Osteocyte (in vitro differentiated cells): Measurements from ENCODE around the gene BBX. TPM values are rescaled to one million over a fixed set of nuclear protein-coding genes. Genes with fewer than 3 reads are reported as not detected.
"Not testable (repeated sequence)": the region's sequence is repeated elsewhere in the genome, so short reads cannot be mapped to it uniquely, and the experiment has no call there.

Experiments used
- DNase-seq: peaks from one replicate; pipeline ENCODE4 v3.0.0; 2021; ENCODE audit warnings: mixed read lengths; ENCODE audit not compliant: unreplicated experiment; ENCODE audit errors: extremely low spot score
- H3K27ac Mint-ChIP-seq: one replicate; pipeline ENCODE4 v1.8.0; 2021; ENCODE audit warnings: mild to moderate bottlenecking, mixed read lengths; ENCODE audit not compliant: unreplicated experiment
- H3K27me3 Mint-ChIP-seq: one replicate; pipeline ENCODE4 v1.8.0; 2021; ENCODE audit warnings: mixed read lengths; ENCODE audit not compliant: unreplicated experiment
- H3K36me3 Mint-ChIP-seq: one replicate; pipeline ENCODE4 v1.8.0; 2021; ENCODE audit warnings: mixed read lengths; ENCODE audit not compliant: unreplicated experiment
- H3K4me1 Mint-ChIP-seq: one replicate; pipeline ENCODE4 v1.8.0; 2021; ENCODE audit warnings: mixed read lengths; ENCODE audit not compliant: unreplicated experiment
- H3K4me3 Mint-ChIP-seq: one replicate; pipeline ENCODE4 v1.8.0; 2021; ENCODE audit warnings: mild to moderate bottlenecking, moderate library complexity, mixed read lengths; ENCODE audit not compliant: unreplicated experiment
- H3K9me3 Mint-ChIP-seq: one replicate; pipeline ENCODE4 v1.8.0; 2021; ENCODE audit warnings: mixed read lengths; ENCODE audit not compliant: unreplicated experiment
- CTCF ChIP-seq: fragments of 200-600 bp; sonication (generic); IDR thresholded peaks from 2 replicates; pipeline ENCODE4 v1.5.0; 2021; ENCODE audit warnings: antibody characterized with exemption, mild to moderate bottlenecking, moderate library complexity
- total RNA-seq: library from RNA; stranded (reverse); gene quantifications from 2 replicates; pipeline ENCODE4 v1.2.1, GENCODE V29; 2021

The BBX gene
- total RNA-seq, 1 donor from 2014 or later, result 92.2 TPM

- H3K9me3 Mint-ChIP-seq, result no peaks in the 10 kb centered on the region
- TF ChIP-seq CTCF, result no peak
- H3K36me3 Mint-ChIP-seq, result no peaks in the 10 kb centered on the region
- peaks cover 2% of the 10 kb centered on the region for H3K27me3 Mint-ChIP-seq
- no peak overlapping the region for H3K4me3 Mint-ChIP-seq
- no peak for DNase-seq
- no peaks in the 10 kb centered on the region for H3K4me1 Mint-ChIP-seq
- H3K27ac Mint-ChIP-seq, result no peak overlapping the region
These were observed 304.0 kb downstream of the BBX start for GRCh38 chr3:107826727-107827126.

- Mint-ChIP-seq H3K36me3 (no peaks in the 10 kb centered on the region), H3K9me3 (no peaks in the 10 kb centered on the region), H3K4me1 (peaks cover 2% of the 10 kb centered on the region), H3K27me3 (no peaks in the 10 kb centered on the region), H3K4me3 (no peak overlapping the region), H3K27ac (no peak overlapping the region)
- no peak for DNase-seq
- TF ChIP-seq CTCF, result no peak
These were observed 306.4 kb downstream of the BBX start for GRCh38 chr3:107829185-107829584.

DNA sequence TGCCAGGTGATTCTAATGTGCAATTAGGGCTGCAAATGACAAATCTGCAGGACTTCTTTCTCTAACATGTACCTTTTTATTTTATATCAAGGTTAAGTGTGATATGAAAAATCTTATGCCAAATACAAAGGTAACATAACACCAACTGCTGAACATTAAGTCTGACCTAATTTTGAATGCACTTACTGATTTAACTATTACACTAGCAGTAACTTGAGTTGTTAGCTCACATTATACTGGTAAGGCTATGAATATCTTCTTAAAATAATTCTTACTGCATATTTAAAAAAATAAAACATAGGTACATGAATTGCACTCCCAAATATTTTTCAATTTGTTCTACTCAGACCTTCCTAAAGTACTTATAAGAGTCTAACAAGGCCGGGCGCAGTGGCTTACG, 308.8 kb downstream of the BBX start:
- no peak for TF ChIP-seq CTCF
- H3K36me3 Mint-ChIP-seq, result no peaks in the 10 kb centered on the region

DNA sequence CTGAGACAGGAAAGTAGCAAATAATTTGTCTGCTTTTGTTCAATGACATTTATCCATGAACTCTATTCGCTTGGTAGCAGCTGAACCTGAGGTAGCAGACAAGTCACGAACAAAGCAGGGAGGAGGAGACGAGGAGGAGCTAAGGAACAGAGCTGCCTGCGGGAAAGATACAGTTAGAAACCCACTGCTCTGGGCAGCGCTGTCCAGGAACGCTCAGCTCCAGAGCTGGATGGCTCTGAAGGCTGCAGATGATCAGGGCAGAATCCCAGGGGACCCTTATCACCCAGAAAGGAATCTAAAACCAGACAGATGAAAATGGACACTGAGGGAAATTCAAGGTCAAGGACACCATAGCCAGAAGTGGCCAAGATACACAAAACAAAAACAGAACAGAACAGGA, 310.3 kb downstream of the BBX start:
- TF ChIP-seq CTCF, result no peak
- DNase-seq, result no peak
- Mint-ChIP-seq H3K9me3 (no peaks in the 10 kb centered on the region), H3K27ac (no peak overlapping the region), H3K4me1 (peaks cover 2% of the 10 kb centered on the region), H3K27me3 (no peaks in the 10 kb centered on the region), H3K4me3 (no peak overlapping the region), H3K36me3 (no peaks in the 10 kb centered on the region)

More for the DNA sequence above, 308.8 kb downstream of the BBX start:
- Mint-ChIP-seq H3K27ac (no peak overlapping the region), H3K27me3 (no peaks in the 10 kb centered on the region), H3K4me3 (no peak overlapping the region), H3K4me1 (peaks cover 2% of the 10 kb centered on the region), H3K9me3 (no peaks in the 10 kb centered on the region)
- DNase-seq, result no peak

DNA sequence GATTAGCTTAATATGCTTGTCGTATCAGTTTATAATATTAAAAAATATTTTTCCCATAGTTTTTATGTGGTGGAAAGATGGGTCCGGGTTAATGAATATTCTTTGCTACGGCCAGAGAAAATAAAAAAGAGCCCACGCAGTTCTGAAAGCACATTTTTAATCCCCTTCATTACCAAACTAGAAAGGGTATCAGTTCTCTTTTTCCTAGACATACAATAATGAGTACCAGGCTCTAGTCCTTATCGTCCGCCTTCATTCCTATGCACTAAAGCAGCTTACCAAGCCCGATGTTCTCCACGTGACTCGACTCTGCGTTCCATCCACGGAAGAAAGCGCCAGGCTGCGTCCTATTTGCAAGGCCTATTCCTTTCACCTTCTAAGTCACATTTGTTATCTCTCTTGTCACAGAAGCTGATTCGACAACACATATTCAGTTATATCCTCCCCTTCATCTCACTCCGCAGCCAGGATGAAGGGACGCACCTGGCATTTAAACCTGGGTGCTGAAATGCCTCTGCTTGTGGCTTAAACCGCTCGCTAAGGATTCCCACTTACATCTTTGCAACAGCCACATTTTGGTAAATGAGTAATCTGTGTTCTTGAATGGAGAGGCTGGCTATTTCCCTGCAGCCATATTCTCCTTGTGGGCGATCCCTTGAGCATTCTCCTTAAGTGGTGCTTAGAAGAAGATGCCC, 311.1 kb downstream of the BBX start:
- no peak for DNase-seq
- H3K4me3 Mint-ChIP-seq, result no peak overlapping the region
- no peak for TF ChIP-seq CTCF
- H3K36me3 Mint-ChIP-seq, result no peaks in the 10 kb centered on the region
- no peaks in the 10 kb centered on the region for H3K27me3 Mint-ChIP-seq
- H3K27ac Mint-ChIP-seq, result no peak overlapping the region
- no peaks in the 10 kb centered on the region for H3K9me3 Mint-ChIP-seq
- H3K4me1 Mint-ChIP-seq, result peaks cover 2% of the 10 kb centered on the region

DNA sequence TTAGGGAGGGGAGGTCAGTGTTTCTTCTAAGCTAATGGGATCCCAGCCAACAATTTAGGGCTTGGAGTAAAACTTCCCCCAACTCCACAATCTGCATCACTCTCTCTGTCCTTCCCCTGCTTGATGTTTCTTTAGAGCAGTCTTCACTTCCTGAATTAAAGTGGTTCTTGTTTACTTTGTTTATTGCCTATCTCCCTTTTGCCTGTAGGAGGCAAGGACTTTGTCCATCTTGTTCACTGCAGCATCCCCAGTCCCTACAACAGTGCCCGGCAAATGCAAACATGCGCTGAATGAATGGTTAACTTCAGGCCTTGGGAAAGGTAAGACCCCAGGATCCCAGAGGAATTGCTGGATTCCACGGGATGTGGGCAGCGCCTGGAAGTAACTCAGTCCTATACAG, 312.2 kb downstream of the BBX start:
- H3K4me1 Mint-ChIP-seq, H3K36me3 Mint-ChIP-seq: not testable (repeated sequence)

More for the DNA sequence above, 312.2 kb downstream of the BBX start:
- not testable (repeated sequence) for H3K9me3 Mint-ChIP-seq, H3K27ac Mint-ChIP-seq, H3K27me3 Mint-ChIP-seq, DNase-seq, H3K4me3 Mint-ChIP-seq
